HG02870 (cell line): ENCODE data around the gene DMD.

ENCODE experiments used
- ATAC-seq: cut with Tn5 transposase; IDR thresholded peaks from one replicate; pipeline ENCODE4 v1.9.1; 2021; ENCODE audit warnings: mild to moderate bottlenecking, moderate library complexity; ENCODE audit not compliant: unreplicated experiment

The DMD gene

GRCh38 chrX:31268359-31268758 lies 1943.0 kb downstream of the DMD start:
- no peak for ATAC-seq

DNA sequence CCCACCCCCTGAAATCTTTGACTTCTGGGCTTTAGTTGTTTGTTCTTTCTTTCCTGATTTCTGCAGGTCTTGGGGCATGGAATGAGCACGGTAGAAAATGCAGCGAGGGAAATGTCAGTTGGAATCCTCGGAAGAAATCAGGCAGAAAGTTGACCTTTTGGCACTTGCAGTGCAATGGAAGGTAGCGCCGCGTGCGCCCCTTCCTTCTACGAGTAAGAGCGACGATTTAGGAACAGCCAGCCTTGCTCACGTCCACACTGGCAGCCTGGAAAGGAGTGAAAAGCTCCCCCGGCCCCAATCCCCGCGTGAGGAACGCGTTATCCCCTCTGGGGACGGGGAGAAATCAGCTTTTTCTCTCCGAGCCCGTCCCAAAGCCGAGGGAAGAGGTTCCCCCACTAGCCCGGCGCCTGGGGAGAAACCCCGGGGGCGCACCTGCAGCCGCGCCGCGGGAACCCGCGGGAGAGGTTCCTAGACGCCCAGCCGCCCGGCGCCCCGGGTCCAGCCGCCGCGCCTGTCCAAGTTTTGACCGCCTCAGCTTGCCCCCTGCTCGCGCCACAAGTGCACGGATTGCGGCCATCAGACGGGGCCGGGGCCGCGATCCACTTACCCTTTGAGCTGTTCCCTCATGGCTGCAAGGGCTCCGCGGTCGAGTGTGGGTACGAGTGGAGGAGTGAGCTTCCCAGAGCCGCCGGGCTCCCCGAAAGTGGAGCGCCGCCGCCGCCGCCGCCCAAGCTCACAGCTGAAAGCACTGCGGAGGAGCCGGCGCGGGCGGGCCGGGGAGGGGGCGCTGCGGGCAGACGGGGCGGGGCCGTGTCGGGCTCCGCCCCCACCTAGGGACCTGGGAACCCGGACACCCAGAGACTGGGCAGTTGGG lies 1944.9 kb downstream of the DMD start:
- peak; percentile 86 for ATAC-seq

- ATAC-seq, result no peak
Measured at GRCh38 chrX:31265383-31265782, 1946.0 kb downstream of the DMD start.

DNA sequence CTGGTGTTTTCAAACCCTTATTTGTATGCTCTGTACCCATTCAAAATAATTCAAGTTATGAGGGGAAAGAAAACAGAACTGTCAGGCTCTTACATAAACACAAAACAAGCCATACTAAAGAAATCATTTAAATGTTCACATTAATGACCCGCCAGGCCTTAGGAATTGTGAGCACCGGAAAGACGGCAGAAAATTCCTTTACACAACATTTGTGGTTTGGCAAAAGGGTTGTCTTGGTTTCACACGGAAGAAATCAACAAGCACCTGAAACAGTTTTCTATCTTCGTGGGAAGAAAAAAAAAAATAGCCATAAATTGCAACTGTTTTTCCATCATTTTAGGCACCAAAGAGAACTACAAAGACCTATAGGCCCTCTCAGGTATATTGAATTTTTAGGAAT lies 1951.0 kb downstream of the DMD start:
- ATAC-seq, result no peak

- ATAC-seq, result no peak
Measured at GRCh38 chrX:31258166-31258565, 1953.2 kb downstream of the DMD start.

DNA sequence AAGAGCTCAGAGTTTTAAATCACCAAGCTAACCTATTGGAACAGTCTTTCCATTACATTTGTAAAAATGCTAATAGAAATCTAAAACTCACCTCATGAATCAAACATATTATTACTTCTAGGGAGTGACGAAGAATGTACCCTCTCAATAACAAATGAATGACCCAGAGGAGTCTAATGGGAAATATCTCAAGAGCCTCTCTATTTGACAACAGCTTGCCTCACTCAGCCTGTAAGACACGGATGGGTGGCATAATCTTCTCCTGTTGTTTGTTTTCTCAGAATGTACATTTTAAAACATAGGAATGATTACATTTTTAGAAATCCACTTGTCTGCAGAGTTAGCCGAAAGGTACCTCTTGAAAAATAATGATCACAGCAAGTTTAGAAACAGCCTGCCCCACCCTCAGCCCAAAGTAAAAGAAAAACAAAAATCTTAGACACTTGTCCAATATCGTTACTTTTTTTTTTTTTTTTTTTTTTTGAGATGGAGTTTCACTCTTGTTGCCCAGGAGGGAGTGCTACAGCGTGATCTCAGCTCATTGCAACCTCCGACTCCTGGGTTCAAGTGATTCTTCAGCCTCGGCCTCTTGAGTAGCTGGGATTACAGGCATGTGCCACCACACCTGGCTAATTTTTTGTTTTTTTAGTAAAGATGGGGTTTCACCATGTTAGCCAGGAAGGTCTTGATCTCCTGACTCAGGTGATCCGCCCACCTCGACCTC lies 1955.9 kb downstream of the DMD start:
- ATAC-seq, result no peak

- ATAC-seq, result no peak
Measured at GRCh38 chrX:31252133-31252532, 1959.2 kb downstream of the DMD start.

DNA sequence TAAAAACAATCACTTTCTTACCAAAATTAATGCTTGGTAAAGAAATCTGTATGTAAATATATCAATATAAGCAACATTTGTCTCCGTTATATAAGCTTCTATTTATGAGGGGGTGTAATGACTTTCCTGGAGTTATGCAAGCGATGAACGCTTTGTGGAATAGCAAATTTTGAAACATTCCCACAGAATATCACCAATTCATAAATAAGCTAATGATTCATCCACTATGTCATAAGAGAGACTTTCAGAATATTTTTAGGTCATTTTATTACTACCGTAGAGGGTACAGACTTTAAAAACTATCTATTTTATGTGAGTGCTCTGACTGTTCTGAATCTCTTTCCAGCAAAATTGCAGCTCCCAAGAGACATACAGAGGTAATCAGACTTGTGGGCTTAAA lies 1960.0 kb downstream of the DMD start:
- ATAC-seq, result no peak

DNA sequence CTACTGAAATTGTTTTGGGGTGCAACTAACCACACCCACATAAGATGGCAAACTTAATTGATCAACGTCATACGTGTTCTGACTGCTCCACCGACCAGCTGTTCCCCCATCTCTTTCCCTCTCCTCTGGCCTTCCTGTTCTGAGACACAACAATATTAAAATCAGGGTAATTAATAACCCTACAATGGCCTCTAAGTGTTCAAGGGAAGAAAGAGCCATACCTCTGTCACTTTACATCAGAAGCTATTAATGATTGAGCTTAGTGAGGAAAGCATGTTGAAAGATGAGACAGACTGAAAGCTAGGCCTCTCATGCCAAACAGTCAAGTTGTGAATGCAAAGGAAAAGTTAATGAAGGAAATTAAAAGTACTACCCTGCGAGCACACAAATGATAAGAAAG lies 1965.6 kb downstream of the DMD start:
- ATAC-seq, result no peak

DNA sequence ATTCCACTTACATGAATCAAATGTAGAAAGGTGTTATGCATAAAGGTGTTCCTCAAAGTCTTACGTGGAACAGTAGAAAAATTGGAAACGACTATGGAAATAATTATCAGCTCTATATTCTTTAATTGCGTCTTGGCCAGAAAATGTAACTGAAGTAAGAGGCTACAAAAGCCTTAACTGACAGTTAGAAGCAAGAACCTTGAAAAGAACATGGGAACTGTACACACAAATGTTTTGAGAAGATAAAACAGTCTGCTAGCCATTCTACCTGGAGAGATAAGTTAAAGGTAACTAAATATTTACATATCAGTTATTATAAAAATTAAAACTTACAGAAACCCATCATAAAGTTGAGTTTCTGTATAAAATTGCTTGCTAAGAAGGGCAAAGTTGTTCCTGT lies 1967.5 kb downstream of the DMD start:
- ATAC-seq, result no peak

GRCh38 chrX:31240982-31241381 lies 1970.4 kb downstream of the DMD start:
- ATAC-seq, result no peak

GRCh38 chrX:31237189-31237588 lies 1974.2 kb downstream of the DMD start:
- peak; percentile 55 for ATAC-seq

DNA sequence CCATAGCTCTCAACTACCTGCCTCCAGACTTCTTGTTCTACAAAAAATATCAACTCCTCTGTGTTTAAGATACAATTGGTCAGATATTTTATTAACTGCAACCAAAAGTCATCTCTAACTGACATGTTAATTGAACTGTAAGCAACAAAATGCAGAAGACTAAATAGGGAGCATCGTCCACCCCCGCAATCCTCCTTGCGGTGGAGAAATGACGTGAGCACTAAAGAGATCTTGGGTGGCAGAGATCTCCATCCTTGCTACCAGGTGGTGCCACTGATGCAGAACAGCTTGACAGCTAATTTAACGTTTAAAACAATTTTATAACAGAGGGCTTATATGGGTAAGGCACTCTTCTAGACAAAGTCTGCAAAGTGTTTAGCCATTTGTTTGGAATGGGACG lies 1975.1 kb downstream of the DMD start:
- ATAC-seq, result peak; percentile 44

GRCh38 chrX:31233941-31234496 lies 1977.3 kb downstream of the DMD start:
- ATAC-seq, result no peak

DNA sequence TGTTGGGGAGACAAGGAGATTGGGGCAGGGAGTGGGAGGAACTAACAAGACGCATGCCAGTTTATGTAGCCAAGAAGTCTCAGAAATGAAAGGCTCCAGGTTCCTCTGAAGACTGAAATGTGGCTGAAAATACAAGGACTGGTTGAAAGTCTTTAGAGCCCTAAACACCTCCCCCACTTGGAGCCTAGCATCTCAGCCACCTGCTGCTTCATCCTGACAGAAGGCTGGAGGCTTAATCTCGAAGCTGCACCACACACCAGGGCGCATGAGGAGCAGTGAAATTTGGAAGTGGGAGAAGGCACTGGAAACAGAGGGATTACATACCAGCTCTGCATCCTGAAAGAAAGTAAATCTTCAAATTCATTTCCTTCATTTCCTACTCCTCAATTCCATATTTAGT lies 1978.8 kb downstream of the DMD start:
- ATAC-seq, result no peak

DNA sequence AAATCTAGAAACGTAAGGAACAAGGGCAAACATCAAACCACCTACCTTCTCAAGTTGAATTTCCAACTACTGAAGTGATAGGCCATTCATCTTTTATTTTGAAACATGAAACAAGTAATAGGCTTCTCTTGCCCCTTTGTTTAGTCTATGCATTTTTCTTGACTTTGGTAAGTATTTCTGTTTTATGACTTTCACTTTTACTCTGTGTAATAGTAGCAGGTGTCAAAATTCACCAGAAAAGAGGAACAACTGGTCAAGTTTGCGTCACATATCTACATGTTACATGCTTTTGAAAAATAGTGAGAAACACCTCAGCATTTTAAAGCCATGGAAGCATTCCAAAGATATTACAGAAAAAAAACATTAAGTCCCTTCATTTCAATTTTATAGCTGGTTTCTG lies 1982.4 kb downstream of the DMD start:
- peak; percentile 93 for ATAC-seq

GRCh38 chrX:31228415-31228832 lies 1982.9 kb downstream of the DMD start:
- peak; percentile 18 for ATAC-seq

GRCh38 chrX:31227250-31227649 lies 1984.1 kb downstream of the DMD start:
- no peak for ATAC-seq

DNA sequence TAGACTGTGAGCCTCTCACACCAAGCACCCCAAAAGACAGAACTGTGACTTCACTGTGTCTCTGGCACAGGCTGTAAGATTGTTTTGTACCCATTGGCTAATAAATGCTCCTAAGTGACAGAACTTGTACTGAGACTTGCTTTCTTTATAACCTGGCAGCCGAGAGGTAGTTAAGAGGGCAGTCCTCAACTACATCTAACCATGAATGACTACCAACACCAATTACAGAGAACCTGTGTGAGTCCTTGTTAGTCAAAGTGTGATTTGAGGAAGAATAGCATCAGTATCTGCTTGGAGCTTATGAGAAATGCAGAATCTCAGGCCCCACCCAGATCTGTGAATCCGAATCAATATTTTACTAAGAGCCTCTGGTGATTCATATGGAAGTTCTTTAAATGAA lies 1985.5 kb downstream of the DMD start:
- no peak for ATAC-seq

- ATAC-seq, result no peak
Measured at GRCh38 chrX:31224381-31225012, 1986.9 kb downstream of the DMD start.

- peak; percentile 56 for ATAC-seq
Measured at GRCh38 chrX:31223817-31224216, 1987.5 kb downstream of the DMD start.
